HG03565 (cell line): ENCODE results near the gene NRP2.

Experiments used
- ATAC-seq: cut with Tn5 transposase; IDR thresholded peaks from one replicate; pipeline ENCODE4 v1.9.1; 2021; ENCODE audit warnings: mild to moderate bottlenecking, moderate library complexity; ENCODE audit not compliant: unreplicated experiment

Gene NRP2

GRCh38 chr2:205837663-205838062 lies 155.4 kb downstream of the NRP2 start:
- no peak for ATAC-seq

GRCh38 chr2:205845446-205845845 lies 163.1 kb downstream of the NRP2 start:
- no peak for ATAC-seq
